T-helper 1 cell treated with Interleukin-12 subunit alpha and Interleukin-12 subunit beta and Interleukin-4 antibody, amounts not matched to agents 30 μg/mL and 1 μg/mL, for 36 hours (primary cell): ENCODE results near the gene EDC3.
"Not testable (repeated sequence)": the region's sequence is repeated elsewhere in the genome, so short reads cannot be mapped to it uniquely, and the experiment has no call there.

Experiments used
- H3K27ac Mint-ChIP-seq: one replicate; pipeline ENCODE4 v1.8.0; 2021; ENCODE audit warnings: mild to moderate bottlenecking, mixed read lengths
- H3K27me3 Mint-ChIP-seq: one replicate; pipeline ENCODE4 v1.8.0; 2021; ENCODE audit warnings: low read depth, mixed read lengths
- H3K36me3 Mint-ChIP-seq: one replicate; pipeline ENCODE4 v1.8.0; 2021; ENCODE audit warnings: low read depth, mixed read lengths
- H3K4me1 Mint-ChIP-seq: one replicate; pipeline ENCODE4 v1.8.0; 2021; ENCODE audit warnings: low read depth, mixed read lengths
- H3K4me3 Mint-ChIP-seq: one replicate; pipeline ENCODE4 v1.8.0; 2021; ENCODE audit warnings: mild to moderate bottlenecking, moderate library complexity, mixed read lengths
- H3K9me3 Mint-ChIP-seq: one replicate; pipeline ENCODE4 v1.8.0; 2021; ENCODE audit warnings: mixed read lengths

The EDC3 gene

DNA sequence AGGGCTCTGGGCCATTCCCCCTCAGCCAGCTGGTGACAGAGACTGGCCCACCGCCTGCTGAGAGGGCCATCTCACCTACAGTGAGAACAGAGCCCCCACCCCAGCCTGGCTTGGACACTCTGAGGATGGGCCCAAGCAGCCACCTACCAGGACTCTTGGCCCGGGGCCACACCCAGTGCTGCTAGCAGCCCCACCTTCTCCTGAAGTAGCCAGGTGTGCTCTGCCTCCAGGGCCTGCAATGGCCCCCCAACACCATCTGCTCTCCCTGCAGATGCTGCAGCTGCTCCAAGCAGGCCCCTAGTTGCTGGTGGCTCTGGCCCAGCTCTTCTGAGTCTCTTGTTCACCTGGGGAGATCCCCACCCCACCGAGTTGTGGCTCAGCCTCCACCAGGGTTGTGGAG is 87.0 kb downstream of the EDC3 start:
- Mint-ChIP-seq H3K36me3 (no peaks in the 10 kb centered on the region), H3K9me3 (no peaks in the 10 kb centered on the region), H3K4me1 (peaks cover 3% of the 10 kb centered on the region), H3K27me3 (no peaks in the 10 kb centered on the region), H3K4me3 (no peak overlapping the region), H3K27ac (no peak overlapping the region)

- Mint-ChIP-seq H3K9me3 (no peaks in the 10 kb centered on the region), H3K27me3 (no peaks in the 10 kb centered on the region)
Measured at GRCh38 chr15:74605795-74606150, 90.1 kb downstream of the EDC3 start.

GRCh38 chr15:74604983-74605794 is 90.6 kb downstream of the EDC3 start:
- H3K27ac Mint-ChIP-seq, result no peak overlapping the region
- H3K9me3 Mint-ChIP-seq, result no peaks in the 10 kb centered on the region
- no peak overlapping the region for H3K4me3 Mint-ChIP-seq
- no peaks in the 10 kb centered on the region for H3K27me3 Mint-ChIP-seq
- H3K36me3 Mint-ChIP-seq, result no peaks in the 10 kb centered on the region
- peaks cover 2% of the 10 kb centered on the region for H3K4me1 Mint-ChIP-seq

More at GRCh38 chr15:74605795-74606150, 90.1 kb downstream of the EDC3 start:
- Mint-ChIP-seq H3K4me1 (peaks cover 2% of the 10 kb centered on the region), H3K27ac (no peak overlapping the region), H3K36me3 (no peaks in the 10 kb centered on the region), H3K4me3 (no peak overlapping the region)

DNA sequence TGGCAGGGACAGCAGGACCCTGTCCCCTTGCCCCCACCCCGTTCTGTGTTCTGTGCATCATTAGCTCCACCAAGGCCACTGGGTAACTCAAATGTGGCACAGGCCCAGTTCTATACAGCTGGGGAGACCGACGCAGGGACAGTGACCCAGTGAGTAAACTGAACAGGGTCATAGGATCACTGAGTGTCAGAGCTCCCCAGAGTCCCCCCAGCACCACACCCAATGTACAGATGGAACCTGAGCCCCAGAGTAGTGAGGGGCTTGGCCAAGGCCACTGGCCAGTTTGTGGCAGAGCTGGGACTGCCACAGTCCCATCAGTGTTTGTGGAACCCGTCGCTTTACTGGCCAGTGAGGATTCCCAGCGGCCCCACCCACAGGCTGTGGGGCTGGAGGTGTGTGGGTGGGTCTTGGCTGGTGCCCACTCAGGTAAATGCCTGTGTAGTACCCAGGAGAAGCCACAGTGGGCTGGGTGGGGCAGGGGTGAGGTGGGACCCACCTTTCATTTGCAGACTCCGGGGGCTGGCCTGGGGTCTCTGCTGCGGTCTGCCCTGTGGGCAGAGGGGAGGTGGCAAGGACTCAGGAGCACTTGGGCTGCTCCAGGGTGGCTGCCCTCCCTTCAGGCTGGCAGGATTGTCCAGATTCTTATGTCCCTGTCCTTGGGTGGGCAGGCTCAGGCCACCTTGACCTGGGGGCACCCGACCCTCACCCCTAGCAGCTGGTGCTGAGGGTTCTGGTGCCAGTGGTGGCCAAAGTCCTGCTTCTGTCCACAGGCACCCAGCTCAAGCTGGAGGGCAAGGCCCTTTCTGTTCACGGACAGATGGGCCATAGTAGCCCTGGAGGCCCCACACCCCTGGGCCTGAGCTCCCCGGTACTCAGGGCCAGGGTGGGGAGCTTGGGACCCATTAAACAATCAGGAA is 91.8 kb downstream of the EDC3 start:
- H3K36me3 Mint-ChIP-seq, result no peaks in the 10 kb centered on the region
- H3K9me3 Mint-ChIP-seq, result no peaks in the 10 kb centered on the region
- no peak overlapping the region for H3K27ac Mint-ChIP-seq
- H3K4me1 Mint-ChIP-seq, result peaks cover 6% of the 10 kb centered on the region
- no peak overlapping the region for H3K4me3 Mint-ChIP-seq
- H3K27me3 Mint-ChIP-seq, result no peaks in the 10 kb centered on the region

DNA sequence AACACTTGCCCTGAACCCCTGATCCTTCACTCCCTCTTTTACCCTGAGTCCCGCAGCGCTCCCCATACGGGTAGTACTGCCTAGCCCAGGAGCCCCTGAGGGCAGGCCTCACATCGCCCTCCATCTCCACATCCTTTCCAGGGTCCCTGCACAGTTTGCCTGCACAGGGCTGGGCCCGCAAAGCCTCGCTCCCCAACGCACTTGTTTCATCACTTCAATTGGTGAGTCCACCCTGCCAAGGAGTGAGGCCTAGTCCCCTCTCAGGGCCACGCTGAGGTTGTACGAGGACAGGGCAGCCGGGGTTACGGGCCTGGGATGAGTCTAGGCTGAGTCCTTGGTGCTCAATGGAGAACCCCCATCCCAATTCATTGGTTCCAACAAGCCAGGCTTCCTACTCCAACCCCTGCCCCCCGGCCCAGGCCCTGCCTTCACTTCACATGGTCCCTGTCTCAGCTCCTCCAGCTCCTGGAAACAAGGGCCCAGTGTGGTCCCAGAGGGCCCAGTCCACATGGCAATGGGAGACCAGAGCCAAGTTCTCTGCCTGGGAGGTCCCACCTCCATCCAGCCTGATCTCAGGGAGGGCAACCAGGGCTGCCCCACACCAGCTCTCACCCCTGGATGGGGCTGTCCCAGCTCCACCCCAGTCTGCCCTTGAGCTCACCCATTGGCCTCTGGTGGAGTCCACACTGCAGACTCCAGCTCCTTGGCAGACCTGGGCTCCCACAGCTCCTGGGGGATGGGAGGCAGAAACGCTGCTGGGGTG is 92.6 kb downstream of the EDC3 start:
- no peaks in the 10 kb centered on the region for H3K27me3 Mint-ChIP-seq
- H3K4me3 Mint-ChIP-seq, result no peak overlapping the region
- no peak overlapping the region for H3K27ac Mint-ChIP-seq
- peaks cover 5% of the 10 kb centered on the region for H3K36me3 Mint-ChIP-seq
- H3K4me1 Mint-ChIP-seq, result peaks cover 13% of the 10 kb centered on the region
- no peaks in the 10 kb centered on the region for H3K9me3 Mint-ChIP-seq

GRCh38 chr15:74599156-74599555 is 96.7 kb downstream of the EDC3 start:
- Mint-ChIP-seq H3K4me1 (peaks cover 20% of the 10 kb centered on the region), H3K4me3 (peak overlapping the region; percentile 100), H3K9me3 (no peaks in the 10 kb centered on the region), H3K27me3 (no peaks in the 10 kb centered on the region), H3K27ac (peak overlapping the region; percentile 99), H3K36me3 (peaks cover 18% of the 10 kb centered on the region)

- H3K4me1 Mint-ChIP-seq, result peaks cover 20% of the 10 kb centered on the region
Measured at GRCh38 chr15:74598126-74598842, 97.5 kb downstream of the EDC3 start.

DNA sequence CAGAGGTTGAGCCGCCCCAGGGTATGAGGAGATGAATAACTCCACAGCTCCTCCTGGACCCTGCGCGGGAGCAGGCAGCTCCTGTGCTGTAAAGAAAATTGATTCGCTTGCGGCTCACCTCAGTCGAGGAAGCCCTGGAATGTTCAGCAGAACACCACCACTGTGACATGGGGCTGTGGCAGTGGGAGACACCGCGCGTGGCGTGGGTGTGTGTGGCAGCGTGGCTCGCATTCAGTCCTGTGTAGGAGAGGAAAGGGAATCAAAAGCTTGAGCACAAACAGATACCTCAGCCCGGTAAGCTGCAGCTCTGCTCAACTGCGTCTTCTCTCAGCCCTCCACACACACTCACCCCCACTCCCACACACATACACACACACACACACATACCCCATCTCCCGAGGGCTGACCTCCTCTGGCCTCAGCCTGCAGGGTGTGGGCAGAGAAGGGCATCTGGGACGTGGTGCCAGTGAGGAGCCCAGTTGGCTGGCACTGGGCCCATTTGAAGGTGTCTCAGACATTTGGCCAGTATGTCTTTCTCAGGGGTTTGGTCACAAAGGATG is 98.6 kb downstream of the EDC3 start:
- H3K27ac Mint-ChIP-seq, H3K4me3 Mint-ChIP-seq, H3K27me3 Mint-ChIP-seq, H3K9me3 Mint-ChIP-seq: not testable (repeated sequence)
- peaks cover 20% of the 10 kb centered on the region for H3K4me1 Mint-ChIP-seq
- peaks cover 29% of the 10 kb centered on the region for H3K36me3 Mint-ChIP-seq

More at GRCh38 chr15:74598126-74598842, 97.5 kb downstream of the EDC3 start:
- H3K36me3 Mint-ChIP-seq, result peaks cover 22% of the 10 kb centered on the region
- H3K27me3 Mint-ChIP-seq, result no peaks in the 10 kb centered on the region
- peak overlapping the region; percentile 99 for H3K27ac Mint-ChIP-seq
- no peaks in the 10 kb centered on the region for H3K9me3 Mint-ChIP-seq
- H3K4me3 Mint-ChIP-seq, result peak overlapping the region; percentile 100

GRCh38 chr15:74596736-74597135 is 99.1 kb downstream of the EDC3 start:
- not testable (repeated sequence) for H3K27me3 Mint-ChIP-seq, H3K9me3 Mint-ChIP-seq, H3K4me3 Mint-ChIP-seq
- Mint-ChIP-seq H3K4me1 (peaks cover 20% of the 10 kb centered on the region), H3K27ac (peak overlapping the region; percentile 42), H3K36me3 (peaks cover 29% of the 10 kb centered on the region)

- no peaks in the 10 kb centered on the region for H3K27me3 Mint-ChIP-seq
- no peaks in the 10 kb centered on the region for H3K9me3 Mint-ChIP-seq
- H3K36me3 Mint-ChIP-seq, result peaks cover 35% of the 10 kb centered on the region
- peaks cover 19% of the 10 kb centered on the region for H3K4me1 Mint-ChIP-seq
- no peak overlapping the region for H3K27ac Mint-ChIP-seq
- H3K4me3 Mint-ChIP-seq, result no peak overlapping the region
Measured at GRCh38 chr15:74595271-74595670, 100.6 kb downstream of the EDC3 start.

DNA sequence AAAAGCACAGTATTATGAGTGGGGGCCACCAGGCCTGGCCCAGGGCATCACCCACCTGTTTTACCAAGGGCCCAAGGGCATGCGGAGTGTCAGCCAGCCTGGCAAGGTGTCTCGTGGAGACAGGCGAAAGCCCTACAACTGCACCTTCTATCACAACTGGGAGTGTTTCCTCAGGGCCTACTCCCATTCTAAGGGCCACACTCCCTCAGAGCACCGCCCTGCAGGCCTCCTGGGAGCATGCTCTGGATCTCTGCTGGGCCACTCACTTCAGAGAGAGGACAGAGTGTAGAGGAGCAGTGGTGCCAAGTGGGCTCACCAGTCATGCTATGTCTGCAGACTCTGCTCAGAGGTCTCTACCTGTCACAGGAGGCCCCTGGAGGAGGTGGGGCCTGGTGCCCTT is 101.4 kb downstream of the EDC3 start:
- Mint-ChIP-seq H3K9me3 (no peaks in the 10 kb centered on the region), H3K36me3 (peaks cover 43% of the 10 kb centered on the region), H3K4me3 (no peak overlapping the region), H3K4me1 (peaks cover 20% of the 10 kb centered on the region), H3K27ac (no peak overlapping the region), H3K27me3 (no peaks in the 10 kb centered on the region)

GRCh38 chr15:74593122-74593521 is 102.7 kb downstream of the EDC3 start:
- H3K4me3 Mint-ChIP-seq, result no peak overlapping the region
- H3K36me3 Mint-ChIP-seq, result peaks cover 39% of the 10 kb centered on the region
- H3K9me3 Mint-ChIP-seq, result no peaks in the 10 kb centered on the region
- H3K4me1 Mint-ChIP-seq, result peaks cover 9% of the 10 kb centered on the region
- no peak overlapping the region for H3K27ac Mint-ChIP-seq
- no peaks in the 10 kb centered on the region for H3K27me3 Mint-ChIP-seq

- Mint-ChIP-seq H3K9me3 (no peaks in the 10 kb centered on the region), H3K4me3 (no peak overlapping the region), H3K36me3 (peaks cover 34% of the 10 kb centered on the region), H3K27me3 (no peaks in the 10 kb centered on the region), H3K27ac (no peak overlapping the region), H3K4me1 (peaks cover 4% of the 10 kb centered on the region)
Measured at GRCh38 chr15:74592222-74592621, 103.6 kb downstream of the EDC3 start.

- no peak overlapping the region for H3K27ac Mint-ChIP-seq
- no peak overlapping the region for H3K4me3 Mint-ChIP-seq
- H3K27me3 Mint-ChIP-seq, result no peaks in the 10 kb centered on the region
- H3K4me1 Mint-ChIP-seq, result peaks cover 2% of the 10 kb centered on the region
- H3K36me3 Mint-ChIP-seq, result peaks cover 40% of the 10 kb centered on the region
- H3K9me3 Mint-ChIP-seq, result no peaks in the 10 kb centered on the region
Measured at GRCh38 chr15:74589826-74590225, 106.0 kb downstream of the EDC3 start.
